Uterus (tissue), 2 donors: ENCODE measurements around the gene PDE4D.

ENCODE experiments used
- POLR2A ChIP-seq, 2 donors: fragments of 450-650 bp; IDR thresholded peaks; one replicate each; pipeline ENCODE4 v1.6.1; 2016; ENCODE audit warnings: antibody characterized with exemption in 2 of 2, mild to moderate bottlenecking in 1 of 2, moderate library complexity in 1 of 2
- TF ChIP-seq, protein P1 (sequence below), 4 experiments: fragments of 200-600 bp in 2 of 4; fragments of 450-650 bp in 2 of 4; sonication (generic) in 2 of 4; IDR thresholded peaks; one replicate each; pipeline ENCODE4 v1.5.1; 2016 to 2019; ENCODE audit warnings: antibody characterized with exemption in 4 of 4, mild to moderate bottlenecking in 2 of 4, moderate library complexity in 1 of 4

DNA sequence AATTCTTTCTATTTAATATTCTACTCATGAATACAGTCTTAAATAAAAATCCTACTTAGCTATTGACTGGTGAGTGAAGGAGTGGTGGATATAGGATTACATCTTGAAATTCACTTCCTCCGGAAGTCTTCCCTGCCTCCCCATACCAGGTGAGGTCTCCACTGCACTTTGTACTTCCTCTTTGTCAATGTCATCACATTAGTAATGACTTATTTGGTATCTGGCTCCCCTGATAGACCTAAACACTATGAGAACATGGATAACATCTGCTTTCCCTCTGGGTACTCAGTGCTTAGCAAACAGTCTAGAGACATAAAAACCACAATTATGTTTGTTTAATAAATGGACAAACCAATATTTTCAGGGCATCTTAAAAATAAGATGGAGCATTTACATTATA lies 532.1 kb downstream of the PDE4D start:
- TF ChIP-seq, protein P1, sequence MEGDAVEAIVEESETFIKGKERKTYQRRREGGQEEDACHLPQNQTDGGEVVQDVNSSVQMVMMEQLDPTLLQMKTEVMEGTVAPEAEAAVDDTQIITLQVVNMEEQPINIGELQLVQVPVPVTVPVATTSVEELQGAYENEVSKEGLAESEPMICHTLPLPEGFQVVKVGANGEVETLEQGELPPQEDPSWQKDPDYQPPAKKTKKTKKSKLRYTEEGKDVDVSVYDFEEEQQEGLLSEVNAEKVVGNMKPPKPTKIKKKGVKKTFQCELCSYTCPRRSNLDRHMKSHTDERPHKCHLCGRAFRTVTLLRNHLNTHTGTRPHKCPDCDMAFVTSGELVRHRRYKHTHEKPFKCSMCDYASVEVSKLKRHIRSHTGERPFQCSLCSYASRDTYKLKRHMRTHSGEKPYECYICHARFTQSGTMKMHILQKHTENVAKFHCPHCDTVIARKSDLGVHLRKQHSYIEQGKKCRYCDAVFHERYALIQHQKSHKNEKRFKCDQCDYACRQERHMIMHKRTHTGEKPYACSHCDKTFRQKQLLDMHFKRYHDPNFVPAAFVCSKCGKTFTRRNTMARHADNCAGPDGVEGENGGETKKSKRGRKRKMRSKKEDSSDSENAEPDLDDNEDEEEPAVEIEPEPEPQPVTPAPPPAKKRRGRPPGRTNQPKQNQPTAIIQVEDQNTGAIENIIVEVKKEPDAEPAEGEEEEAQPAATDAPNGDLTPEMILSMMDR (IDR thresholded peaks at IDR 0.05), result no peak
- TF ChIP-seq POLR2A (IDR thresholded peaks at IDR 0.05), result no peak
